ENCODE measurements around the gene GAL3ST1.
"Not testable (repeated sequence)": the region's sequence is repeated elsewhere in the genome, so short reads cannot be mapped to it uniquely, and the experiment has no call there.

The GAL3ST1 gene

GRCh38 chr22:30574095-30574981 lies at the start of gene GAL3ST1:
Gene GAL3ST1, minus strand, starts transcription at chr22:30574665. Its CDS starts 17,273 bp downstream, at chr22:30557392.
- DNase-seq, result no peak

- not testable (repeated sequence) for DNase-seq
Measured at GRCh38 chr22:30619909-30620308, 45.4 kb upstream of the GAL3ST1 start.

DNA sequence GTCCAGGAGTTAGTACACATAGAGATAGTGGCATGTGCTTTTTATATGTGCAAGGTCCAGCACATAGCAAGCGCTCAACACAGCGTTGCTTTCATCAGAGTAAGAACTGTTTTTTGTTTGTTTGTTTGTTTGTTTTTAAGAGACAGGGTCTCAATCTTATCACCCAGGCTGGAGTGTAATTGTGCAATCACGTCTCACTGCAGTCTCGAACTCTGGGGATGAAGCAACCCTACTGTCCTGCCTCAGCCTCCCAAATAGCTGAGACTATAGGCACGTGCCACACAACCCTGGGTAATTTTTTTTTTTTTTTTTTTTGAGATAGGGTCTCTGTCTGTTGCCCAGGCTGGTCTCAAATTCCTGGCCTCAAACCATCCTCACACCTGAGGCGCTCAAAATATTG lies 43.4 kb upstream of the GAL3ST1 start:
- DNase-seq, result no peak

DNA sequence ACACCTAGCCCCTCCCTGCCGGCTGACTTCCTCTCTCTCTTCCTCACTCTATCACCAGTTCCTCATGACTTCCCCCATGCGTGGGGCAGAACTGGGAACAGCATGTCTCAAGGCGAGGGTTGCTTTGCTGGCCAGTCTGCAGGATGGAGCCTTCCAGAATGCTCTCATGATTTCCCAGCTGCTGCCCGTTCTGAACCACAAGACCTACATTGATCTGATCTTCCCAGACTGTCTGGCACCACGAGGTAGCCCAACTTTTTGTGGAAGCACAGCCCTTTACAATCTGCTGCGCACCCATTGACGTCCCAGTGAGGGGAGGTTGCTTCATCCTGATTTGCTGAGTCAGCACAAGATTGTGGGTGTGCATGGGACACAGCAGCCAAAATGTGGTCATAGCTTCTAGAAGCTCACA lies 41.1 kb upstream of the GAL3ST1 start:
- DNase-seq, result no peak

DNA sequence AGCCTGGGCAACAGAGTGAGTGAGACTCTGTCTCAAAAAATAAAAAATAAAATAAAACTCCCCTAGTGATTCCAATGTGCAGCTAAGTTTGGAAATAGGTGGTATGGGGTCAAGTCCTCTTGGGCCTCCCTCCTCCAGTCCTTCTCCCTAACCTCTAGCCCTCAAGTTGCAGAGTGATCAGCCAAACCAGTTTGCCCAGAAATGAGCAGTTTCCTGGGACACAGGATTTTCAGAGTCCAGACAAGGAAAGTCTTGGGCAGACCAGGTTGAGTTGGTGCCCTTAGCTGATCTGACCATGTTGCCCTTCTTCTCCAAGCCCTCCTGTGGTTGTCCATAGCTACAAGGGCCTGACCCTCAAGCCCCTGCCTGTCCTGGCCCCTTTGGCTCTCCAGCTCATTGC lies 40.4 kb upstream of the GAL3ST1 start:
- no peak for DNase-seq

DNA sequence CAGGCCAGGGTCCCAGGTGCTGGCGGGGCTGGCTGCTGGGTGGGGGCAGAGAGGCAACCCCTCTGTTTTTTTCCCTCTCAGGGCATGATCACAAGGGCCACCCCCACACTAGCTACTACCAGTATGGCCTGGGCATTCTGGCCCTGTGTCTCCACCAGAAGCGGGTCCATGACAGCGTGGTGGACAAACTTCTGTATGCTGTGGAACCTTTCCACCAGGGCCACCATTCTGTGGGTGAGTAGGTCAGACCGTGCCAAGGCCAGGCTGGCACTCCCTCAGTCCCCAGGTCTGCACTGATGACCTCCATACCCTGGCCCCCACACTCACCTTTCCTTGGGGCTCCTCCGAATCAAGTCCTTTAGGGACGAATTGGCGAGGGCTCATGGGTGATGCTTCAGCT lies 39.8 kb upstream of the GAL3ST1 start:
- DNase-seq, result no peak

DNA sequence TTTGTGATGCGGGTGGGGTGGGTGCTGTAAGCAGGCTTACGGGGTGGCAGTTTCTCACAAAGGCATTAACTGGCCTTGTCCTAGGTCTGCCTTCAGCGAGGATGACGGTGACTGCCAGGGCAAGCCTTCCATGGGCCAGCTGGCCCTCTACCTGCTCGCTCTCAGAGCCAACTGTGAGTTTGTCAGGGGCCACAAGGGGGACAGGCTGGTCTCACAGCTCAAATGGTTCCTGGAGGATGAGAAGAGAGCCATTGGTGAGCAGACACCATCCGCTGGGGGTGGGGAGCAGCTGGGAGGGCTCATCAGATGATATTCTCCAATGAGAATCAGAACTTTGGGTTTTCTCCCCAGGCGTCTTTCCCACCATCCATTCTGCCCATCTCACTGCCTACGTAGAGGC lies 38.3 kb upstream of the GAL3ST1 start:
- DNase-seq, result no peak

GRCh38 chr22:30611197-30611596 lies 36.7 kb upstream of the GAL3ST1 start:
- DNase-seq, result no peak

DNA sequence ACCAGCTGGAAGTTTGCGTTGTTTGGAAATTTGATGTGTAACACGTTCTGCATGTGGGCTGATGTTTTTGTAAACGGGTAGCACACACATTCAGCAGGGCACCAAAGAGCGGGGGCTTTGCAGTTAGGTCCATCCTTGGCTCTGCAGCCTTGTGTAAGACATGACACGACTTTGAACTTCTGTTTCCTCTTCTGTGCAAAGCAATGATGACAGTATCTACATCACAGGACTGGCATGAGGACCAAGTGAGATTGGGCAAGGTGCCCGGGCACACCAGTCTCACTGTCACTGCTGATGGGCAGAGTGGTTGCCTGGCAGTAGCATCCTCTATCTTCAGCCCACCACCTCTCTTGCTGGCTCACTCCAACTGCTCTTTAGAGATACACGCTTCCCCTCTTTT lies 35.8 kb upstream of the GAL3ST1 start:
- no peak for DNase-seq

- no peak for DNase-seq
Measured at GRCh38 chr22:30609260-30610185, 35.1 kb upstream of the GAL3ST1 start.

- no peak for DNase-seq
Measured at GRCh38 chr22:30607939-30608338, 33.5 kb upstream of the GAL3ST1 start.

GRCh38 chr22:30607300-30607930 lies 33.0 kb upstream of the GAL3ST1 start:
- no peak for DNase-seq

- no peak for DNase-seq
Measured at GRCh38 chr22:30606455-30607299, 32.2 kb upstream of the GAL3ST1 start, which contains the start of gene TCN2. Gene TCN2, plus strand, starts transcription at chr22:30607174. Its CDS starts 158 bp downstream, at chr22:30607332.

DNA sequence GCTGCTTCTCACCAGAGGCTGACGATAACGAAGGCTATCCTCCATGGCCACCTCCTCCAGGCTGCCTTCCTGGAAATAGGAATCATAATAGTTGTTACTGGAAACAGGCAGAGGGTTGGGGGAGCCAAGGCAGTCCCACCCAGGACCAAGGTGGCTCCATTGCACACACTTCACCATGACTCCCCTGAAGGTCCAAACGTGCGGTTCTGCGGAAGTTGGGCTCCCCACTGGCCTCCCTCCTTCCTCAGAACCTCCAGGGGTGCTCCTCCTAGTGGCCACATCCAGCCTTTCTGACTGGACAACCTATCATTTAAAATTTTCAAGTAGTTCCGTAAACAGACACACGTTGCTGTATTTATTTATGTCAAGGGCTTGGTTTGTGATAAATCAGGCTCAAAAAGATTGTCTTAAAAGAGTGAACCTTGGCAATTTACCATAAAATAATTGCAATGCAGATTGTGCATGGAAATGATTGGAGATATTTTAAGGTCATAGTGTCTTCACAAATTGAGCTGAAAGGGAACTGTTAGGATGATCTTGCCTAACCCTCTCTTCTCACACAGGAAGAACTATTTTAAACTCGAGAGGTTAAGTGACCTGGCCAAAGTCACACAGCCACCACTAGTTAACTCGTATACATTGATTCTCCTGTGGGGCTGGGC lies 31.1 kb upstream of the GAL3ST1 start:
- peak; percentile 43 for DNase-seq

GRCh38 chr22:30604723-30605122 lies 30.3 kb upstream of the GAL3ST1 start:
- DNase-seq, result no peak

GRCh38 chr22:30603801-30604200 lies 29.3 kb upstream of the GAL3ST1 start:
- DNase-seq, result no peak

DNA sequence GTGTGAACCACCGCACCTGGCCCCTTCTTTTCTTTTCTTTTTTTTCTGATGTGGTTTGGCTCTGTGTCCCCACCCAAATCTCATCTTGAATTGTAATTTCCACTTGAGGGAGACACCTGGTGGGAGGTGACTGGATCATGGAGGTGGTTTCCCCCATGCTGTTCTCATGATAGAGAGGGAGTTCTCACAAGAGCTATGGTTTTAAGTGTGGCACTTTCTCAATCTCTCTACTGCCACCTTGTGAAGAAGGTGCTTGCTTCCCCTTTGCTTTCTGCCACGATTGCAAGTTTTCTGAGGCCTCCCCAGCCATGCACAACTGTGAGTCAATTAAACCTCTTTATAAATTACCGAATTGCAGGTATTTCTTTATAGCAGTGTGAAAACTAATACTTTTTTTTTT lies 27.6 kb upstream of the GAL3ST1 start:
- no peak for DNase-seq

- DNase-seq, result no peak
Measured at GRCh38 chr22:30601464-30601863, 27.0 kb upstream of the GAL3ST1 start.

GRCh38 chr22:30600921-30601320 lies 26.5 kb upstream of the GAL3ST1 start:
- DNase-seq, result no peak

DNA sequence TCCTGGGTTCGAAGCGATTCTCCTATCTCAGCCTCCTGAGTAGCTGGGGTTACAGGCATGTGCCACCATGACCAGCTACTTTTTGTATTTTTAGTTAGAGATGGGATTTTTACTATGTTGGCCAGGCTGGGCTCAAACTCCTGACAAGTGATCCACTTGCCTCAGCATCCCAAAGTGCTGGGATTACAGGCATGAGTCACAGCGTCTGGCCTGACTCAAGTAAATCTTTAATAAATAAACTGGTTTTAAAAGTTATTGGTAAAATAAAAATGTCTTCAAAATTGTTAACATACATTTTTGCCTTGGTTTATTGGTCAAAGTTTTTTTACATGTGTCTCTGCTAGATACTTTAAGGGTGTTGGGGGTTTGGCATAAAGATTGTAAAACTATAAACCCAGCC lies 24.5 kb upstream of the GAL3ST1 start:
- DNase-seq, result no peak

GRCh38 chr22:30596886-30597285 lies 22.4 kb upstream of the GAL3ST1 start:
- DNase-seq, result no peak

- DNase-seq, result no peak
Measured at GRCh38 chr22:30596199-30596598, 21.7 kb upstream of the GAL3ST1 start.
